GM12878 (cell line): ENCODE data around the gene FAM13C. TPM values are rescaled to one million over a fixed set of nuclear protein-coding genes. Genes with fewer than 3 reads are reported as not detected.

Experiments
- ATAC-seq: fragments of 200-7000 bp; cut with Tn5 transposase; 3 replicates; pipeline ENCODE4 v1.9.1; 2020; ENCODE audit warnings: mild to moderate bottlenecking, moderate library complexity
- BruUV-seq: library from RNA; stranded (reverse); fragments of 400-500 nt; replicated peaks from 2 replicates; lab custom pipeline; 2021; lab: Mats Ljungman, UMichigan
- CTCF ChIA-PET: fragments of 300-600 bp; sonication (Branson Sonifier 250); formaldehyde crosslinking; extraction: SDS; loops from one replicate; lab custom pipeline; 2021; ENCODE audit warnings: inconsistent platforms; lab: Yijun Ruan, JAX
- POLR2A ChIA-PET: fragments of 350-600 bp; formaldehyde crosslinking; extraction: SDS; loops from one replicate; lab custom pipeline; 2021; ENCODE audit warnings: inconsistent platforms; lab: Charles Lee
- RAD21 ChIA-PET: fragments of 300-600 bp; sonication (Branson Sonifier 250); formaldehyde crosslinking; loops from one replicate; lab custom pipeline; 2023; ENCODE audit warnings: antibody characterized with exemption; ENCODE audit not compliant: unreplicated experiment; lab: Charles Lee
- SMC1A ChIA-PET: fragments of 300-600 bp; sonication (Branson Sonifier 250); formaldehyde crosslinking; loops from one replicate; lab custom pipeline; 2023; ENCODE audit not compliant: unreplicated experiment, uncharacterized antibody; lab: Charles Lee
- DNase-seq: peaks from one replicate; pipeline ENCODE4 v3.0.0-alpha.2; 2011; ENCODE audit warnings: low read depth, low spot score
- FAIRE-seq: peaks from 3 replicates; lab custom pipeline; 2011; peaks lifted over from hg19 to GRCh38; lab: Jason Lieb, UNC
- H2AFZ ChIP-seq: 2 replicates; pipeline ENCODE4 v1.6.0; 2011; ENCODE audit warnings: low read depth, low read length, control low read depth; ENCODE audit not compliant: control insufficient read depth
- H3K27ac ChIP-seq: 2 replicates; pipeline ENCODE4 v1.5.1; 2011; ENCODE audit warnings: control low read depth; ENCODE audit not compliant: control insufficient read depth, insufficient read depth
- H3K27me3 ChIP-seq, 2 experiments: replicated peaks in 1 of 2; 2 replicates each; pipeline versions ENCODE4 v1.6.0 to v1.6.1; 2011; ENCODE audit warnings: low read length in 1 of 2; ENCODE audit not compliant: control insufficient read depth in 2 of 2, insufficient read depth in 2 of 2
- H3K36me3 ChIP-seq, 2 experiments: 2 replicates each; pipeline ENCODE4 v1.5.1; 2011; ENCODE audit warnings: low read length in 1 of 2; ENCODE audit not compliant: control insufficient read depth in 2 of 2, insufficient read depth in 2 of 2
- H3K4me1 ChIP-seq: 2 replicates; pipeline ENCODE4 v1.6.1; 2011; ENCODE audit warnings: mild to moderate bottlenecking, low read length, moderate library complexity, mixed read lengths; ENCODE audit not compliant: control insufficient read depth, insufficient read depth
- H3K4me2 ChIP-seq: 2 replicates; pipeline ENCODE4 v1.6.0; 2011; ENCODE audit warnings: control low read depth; ENCODE audit not compliant: control insufficient read depth, insufficient read depth
- H3K4me3 ChIP-seq: fragments of 200-600 bp; sonication (generic); 2 replicates; pipeline ENCODE4 v1.5.1; 2016
- H3K79me2 ChIP-seq: 2 replicates; pipeline ENCODE4 v1.6.0; 2011; ENCODE audit warnings: low read length; ENCODE audit not compliant: control insufficient read depth, insufficient read depth
- H3K9ac ChIP-seq: 2 replicates; pipeline ENCODE4 v1.8.0; 2011; ENCODE audit warnings: low read length, control low read depth, mixed read lengths; ENCODE audit not compliant: control insufficient read depth, insufficient read depth
- H3K9me3 ChIP-seq: replicated peaks from 3 replicates; pipeline ENCODE4 v1.5.1; 2011; ENCODE audit warnings: mild to moderate bottlenecking, low read length; ENCODE audit not compliant: control insufficient read depth, insufficient read depth
- H4K20me1 ChIP-seq: 2 replicates; pipeline ENCODE4 v1.6.0; 2011; ENCODE audit not compliant: control insufficient read depth, insufficient read depth
- DPF2 ChIP-seq: fragments of 450-650 bp; IDR thresholded peaks from 2 replicates; pipeline ENCODE4 v1.6.1; 2017; ENCODE audit warnings: mild to moderate bottlenecking
- RAD51 ChIP-seq: fragments of 450-650 bp; IDR thresholded peaks from 2 replicates; pipeline ENCODE4 v1.6.1; 2016; ENCODE audit warnings: moderate library complexity, mild to moderate bottlenecking, inconsistent platforms
- ZBTB4 ChIP-seq: fragments of 450-650 bp; formaldehyde crosslinking; IDR thresholded peaks from 2 replicates; pipeline ENCODE4 v1.4.0; 2022; ENCODE audit warnings: mild to moderate bottlenecking, moderate library complexity
- ZNF687 ChIP-seq: fragments of 450-650 bp; IDR thresholded peaks from 2 replicates; pipeline ENCODE4 v1.6.1; 2017; ENCODE audit warnings: mild to moderate bottlenecking, moderate library complexity
- WGBS: methylation state at CpG from one replicate; pipeline ENCODE4 v1.1.6; 2016; ENCODE audit warnings: low lambda C conversion rate; ENCODE audit not compliant: insufficient replicate concordance, insufficient coverage; ENCODE audit errors: missing lambda C conversion rate; 5-methylcytosine and 5-hydroxymethylcytosine counted together
- in situ Hi-C: fragments of 300-500 bp; cut with MboI; formaldehyde crosslinking; loops from 9 replicates; pipeline ENCODE4 v1.14.3; 2018; ENCODE audit warnings: mixed read lengths
- intact Hi-C: fragments of 100-400 bp; cut with micrococcal nuclease; formaldehyde crosslinking; loops from one replicate; pipeline ENCODE4 v1.14.2; 2022; ENCODE audit not compliant: unreplicated experiment
- polyA plus RNA-seq, 11 experiments: library from polyadenylated mRNA; depleted of rRNA in 4 of 11; unstranded in 6 of 11; stranded (reverse) in 5 of 11; fragments of >200 nt; fragmentation: Nextera tagmentation in 4 of 11; fragmentation: Illumina TruSeq in 1 of 11; extraction: Ambion mirVana in 4 of 11; extraction: Trizol in 1 of 11; gene quantifications; 1 replicate in 1 of 11; 2 replicates in 10 of 11; pipeline versions ENCODE4 v1.2.1 to v1.2.3, GENCODE V29; 2011 to 2016; ENCODE audit warnings: inconsistent platforms in 2 of 11, missing spikeins in 2 of 11, low read depth in 1 of 11
- total RNA-seq, 4 experiments: library from RNA; depleted of rRNA in 3 of 4; stranded (reverse); fragments of >200 nt in 3 of 4; fragmentation: Illumina TruSeq in 1 of 4; extraction: Trizol in 1 of 4; gene quantifications; 2 replicates each; pipeline versions ENCODE4 v1.2.1 to v1.2.3, GENCODE V29; 2013 to 2021

Gene FAM13C
- total and polyA plus RNA-seq, 10 of the 15 experiments (the other 5 are each of a cell fraction or from before 2014, with no cell fraction given), result 0.04 to 0.31 (median 0.13) TPM; not detected in 5

- WGBS, result 4% methylated on average over 6 of the region's 6 CpGs
- Histone ChIP-seq H4K20me1 (no peaks in the 10 kb centered on the region), H3K27ac (no peak overlapping the region), H3K27me3 (peaks cover 3 to 4% of the 10 kb centered on the region in 2 experiments; a peak in 1 of 4 replicates), H3K9me3 (no peaks in the 10 kb centered on the region), H3K4me2 (no peak overlapping the region), H3K9ac (no peak overlapping the region), H2AFZ (no peak overlapping the region), H3K4me1 (no peaks in the 10 kb centered on the region), H3K36me3 (no peaks in the 10 kb centered on the region), H3K79me2 (no peaks in the 10 kb centered on the region), H3K4me3 (no peak overlapping the region)
- FAIRE-seq (no peak), ATAC-seq (no peak), DNase-seq (no peak)
- BruUV-seq, result no TSS peak
- no peak for TF ChIP-seq DPF2
- no peak for TF ChIP-seq RAD51
- TF ChIP-seq ZNF687, result no peak
- no peak for TF ChIP-seq ZBTB4
- ChIA-PET CTCF (no interaction called here), RAD21 (no interaction called here), POLR2A (interaction anchor here (0.6 kb wide), 3 partner anchors 70 to 617 kb away, joined by 3 to 6 read pairs (median 5); no protein-coding TSS in a partner anchor), SMC1A (no interaction called here)
- in situ Hi-C loops (no loop called here), intact Hi-C loops (no loop called here)
Measured at GRCh38 chr10:59360605-59361405, 1.5 kb downstream of the FAM13C start.
